ENCODE data around the gene KCNH2.

DNA sequence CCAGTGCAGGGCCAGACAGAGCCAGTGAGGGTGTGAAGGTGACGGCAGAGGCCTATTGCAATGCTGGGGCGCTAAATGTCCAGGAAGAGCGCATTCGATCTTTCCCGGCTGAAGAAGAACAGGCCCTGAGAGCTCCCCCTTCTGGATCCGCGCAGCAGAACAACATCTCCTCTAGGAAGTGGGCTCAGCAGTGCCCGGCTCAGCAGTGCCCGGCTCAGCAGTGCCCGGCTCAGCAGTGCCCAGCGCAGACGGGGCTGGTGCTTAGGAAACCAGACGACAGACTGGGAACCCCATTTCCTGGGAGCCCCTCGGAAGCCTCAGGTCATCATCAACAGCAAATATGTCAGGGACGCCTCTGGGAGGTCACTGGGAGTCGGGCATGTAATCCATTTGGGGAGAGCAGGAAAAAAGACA, 8.0 kb upstream of the KCNH2 start:
- TF ChIP-seq, protein P1, sequence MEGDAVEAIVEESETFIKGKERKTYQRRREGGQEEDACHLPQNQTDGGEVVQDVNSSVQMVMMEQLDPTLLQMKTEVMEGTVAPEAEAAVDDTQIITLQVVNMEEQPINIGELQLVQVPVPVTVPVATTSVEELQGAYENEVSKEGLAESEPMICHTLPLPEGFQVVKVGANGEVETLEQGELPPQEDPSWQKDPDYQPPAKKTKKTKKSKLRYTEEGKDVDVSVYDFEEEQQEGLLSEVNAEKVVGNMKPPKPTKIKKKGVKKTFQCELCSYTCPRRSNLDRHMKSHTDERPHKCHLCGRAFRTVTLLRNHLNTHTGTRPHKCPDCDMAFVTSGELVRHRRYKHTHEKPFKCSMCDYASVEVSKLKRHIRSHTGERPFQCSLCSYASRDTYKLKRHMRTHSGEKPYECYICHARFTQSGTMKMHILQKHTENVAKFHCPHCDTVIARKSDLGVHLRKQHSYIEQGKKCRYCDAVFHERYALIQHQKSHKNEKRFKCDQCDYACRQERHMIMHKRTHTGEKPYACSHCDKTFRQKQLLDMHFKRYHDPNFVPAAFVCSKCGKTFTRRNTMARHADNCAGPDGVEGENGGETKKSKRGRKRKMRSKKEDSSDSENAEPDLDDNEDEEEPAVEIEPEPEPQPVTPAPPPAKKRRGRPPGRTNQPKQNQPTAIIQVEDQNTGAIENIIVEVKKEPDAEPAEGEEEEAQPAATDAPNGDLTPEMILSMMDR (IDR thresholded peaks at IDR 0.05) = peak in 1 of 3 donors; percentile 24
- TF ChIP-seq POLR2A (IDR thresholded peaks at IDR 0.05) = no peak
